HepG2 (cell line): ENCODE results near the gene STUB1. TPM values are rescaled to one million over a fixed set of nuclear protein-coding genes. Genes with fewer than 3 reads are reported as not detected.

ENCODE experiments used
- ATAC-seq: fragments of 200-7000 bp; cut with Tn5 transposase; 3 replicates; pipeline ENCODE4 v1.9.1; 2020; ENCODE audit warnings: mild to moderate bottlenecking, moderate library complexity
- Bru-seq: library from RNA; stranded (reverse); fragments of 400-500 nt; gene quantifications from one replicate; lab custom pipeline; 2021; lab: Mats Ljungman, UMichigan
- BruChase-seq, 2 experiments: library from RNA; stranded (reverse); fragments of 400-500 nt; gene quantifications; one replicate each; lab custom pipeline; 2021; lab: Mats Ljungman, UMichigan
- BruUV-seq: library from RNA; stranded (reverse); fragments of 400-500 nt; replicated peaks from 2 replicates; lab custom pipeline; 2021; lab: Mats Ljungman, UMichigan
- CTCF ChIA-PET: fragments of 300-600 bp; formaldehyde crosslinking; extraction: SDS; loops from one replicate; lab custom pipeline; 2021; ENCODE audit warnings: low total read pairs, inconsistent platforms, low intra/inter-chr PET ratio; lab: Yijun Ruan, JAX
- POLR2A ChIA-PET: fragments of 350-600 bp; sonication (Branson Sonifier 250); formaldehyde crosslinking; loops from one replicate; lab custom pipeline; 2020; ENCODE audit warnings: antibody characterized with exemption, inconsistent platforms; lab: Yijun Ruan, JAX
- DNase-seq: peaks from one replicate; pipeline ENCODE4 v3.0.0-alpha.2; 2015; ENCODE audit warnings: low spot score
- FAIRE-seq: peaks from 3 replicates; lab custom pipeline; 2011; peaks lifted over from hg19 to GRCh38; lab: Jason Lieb, UNC
- H2AFZ ChIP-seq: one replicate; pipeline ENCODE4 v1.6.1; 2011; ENCODE audit warnings: low read length, inconsistent platforms
- H3K27ac ChIP-seq: fragments of 300-600 bp; 3 replicates; pipeline ENCODE4 v1.8.0; 2011; ENCODE audit warnings: mixed run types, mild to moderate bottlenecking, mixed read lengths, low read length, inconsistent platforms; ENCODE audit not compliant: insufficient read depth; ENCODE audit errors: extremely low read length
- H3K27me3 ChIP-seq, 2 experiments: fragments of 200-600 bp in 1 of 2; 2 replicates in 1 of 2; 3 replicates in 1 of 2; pipeline versions ENCODE4 v1.6.0 to v1.8.0; 2011; ENCODE audit warnings: low read length in 2 of 2, mild to moderate bottlenecking in 2 of 2, moderate library complexity in 2 of 2, inconsistent platforms in 1 of 2; ENCODE audit not compliant: insufficient read depth in 2 of 2, control insufficient read depth in 1 of 2
- H3K36me3 ChIP-seq, 2 experiments: fragments of 200-600 bp in 1 of 2; replicated peaks in 1 of 2; 2 replicates in 1 of 2; 3 replicates in 1 of 2; pipeline versions ENCODE4 v1.5.1 to v1.8.0; 2011; ENCODE audit warnings: low read length in 2 of 2, inconsistent platforms in 1 of 2; ENCODE audit not compliant: insufficient read depth in 2 of 2, control insufficient read depth in 1 of 2
- H3K4me1 ChIP-seq: 2 replicates; pipeline ENCODE4 v1.5.1; 2012; ENCODE audit warnings: low read length, inconsistent platforms; ENCODE audit not compliant: insufficient read depth
- H3K4me2 ChIP-seq: 2 replicates; pipeline ENCODE4 v1.6.0; 2011; ENCODE audit warnings: low read depth, low read length, inconsistent platforms
- H3K4me3 ChIP-seq, 3 experiments: fragments of 200-600 bp in 1 of 3; sonication (generic), shearing (Covaris generic) in 1 of 3; replicated peaks in 1 of 3; 2 replicates each; pipeline ENCODE4 v1.5.1; 2011 to 2016; ENCODE audit warnings: low read length in 3 of 3, inconsistent platforms in 2 of 3, low read depth in 2 of 3, mild to moderate bottlenecking in 2 of 3, control low read depth in 1 of 3, mixed read lengths in 1 of 3; ENCODE audit not compliant: insufficient read depth in 1 of 3
- H3K79me2 ChIP-seq: one replicate; pipeline ENCODE4 v1.6.1; 2011; ENCODE audit warnings: low read length, inconsistent platforms; ENCODE audit not compliant: insufficient read depth
- H3K9ac ChIP-seq: 2 replicates; pipeline ENCODE4 v1.6.0; 2011; ENCODE audit warnings: mild to moderate bottlenecking, low read depth, low read length, inconsistent platforms; ENCODE audit not compliant: insufficient read depth
- H3K9me3 ChIP-seq: 2 replicates; pipeline ENCODE4 v1.5.1; 2012; ENCODE audit warnings: mild to moderate bottlenecking, low read length
- H4K20me1 ChIP-seq: 2 replicates; pipeline ENCODE4 v1.6.0; 2011; ENCODE audit warnings: inconsistent platforms, mild to moderate bottlenecking, low read length, moderate library complexity; ENCODE audit not compliant: insufficient read depth
- KDM3A ChIP-seq: IDR thresholded peaks from 2 replicates; pipeline ENCODE4 v1.6.1; 2018; ENCODE audit warnings: low read depth, missing compliant biosample characterization
- KMT2A ChIP-seq: sonication (generic); formaldehyde crosslinking; IDR thresholded peaks from 2 replicates; pipeline ENCODE4 v1.4.0; 2020; ENCODE audit warnings: missing genetic modification reagents
- ZC3H4 ChIP-seq: sonication (generic); formaldehyde crosslinking; IDR thresholded peaks from 2 replicates; pipeline ENCODE4 v1.4.0; 2020; ENCODE audit warnings: missing genetic modification reagents, borderline replicate concordance
- ZNF33A ChIP-seq: sonication (generic); formaldehyde crosslinking; IDR thresholded peaks from 2 replicates; pipeline ENCODE4 v1.5.1; 2020; ENCODE audit warnings: missing genetic modification reagents, mild to moderate bottlenecking, moderate library complexity, borderline replicate concordance
- WGBS: methylation state at CpG from one replicate; pipeline ENCODE4 v1.1.6; 2017; ENCODE audit warnings: low lambda C conversion rate; 5-methylcytosine and 5-hydroxymethylcytosine counted together
- in situ Hi-C: cut with HindIII; loops from 2 replicates; pipeline ENCODE4 v1.10.0; 2017; ENCODE audit warnings: low pct_unique_long_range_greater_than_20kb; ENCODE audit not compliant: extremely low pct_ligation_motif_present
- intact Hi-C: fragments of 100-400 bp; cut with micrococcal nuclease; formaldehyde crosslinking; loops from one replicate; pipeline ENCODE4 v1.10.0; 2022; ENCODE audit not compliant: unreplicated experiment
- long read RNA-seq, 2 experiments: library from RNA in 1 of 2; library from polyadenylated mRNA in 1 of 2; stranded (forward) in 1 of 2; unstranded in 1 of 2; transcript quantifications; one replicate each; pipeline ENCODE4 v2.0.0, GENCODE V29; 2019 to 2022
- polyA minus RNA-seq, 3 experiments: library from RNA; depleted of rRNA, polyadenylated mRNA; stranded (reverse); fragments of >200 nt; gene quantifications; 2 replicates each; pipeline ENCODE4 v1.2.3, GENCODE V29; 2011; ENCODE audit warnings: low replicate concordance in 1 of 3
- polyA plus RNA-seq, 8 experiments: library from polyadenylated mRNA; depleted of rRNA in 3 of 8; stranded (reverse) in 7 of 8; unstranded in 1 of 8; fragments of >200 nt; fragmentation: Illumina TruSeq in 4 of 8; extraction: Trizol in 4 of 8; gene quantifications; 2 replicates each; pipeline versions ENCODE4 v1.2.1 to v1.2.3, GENCODE V29; 2011 to 2016; ENCODE audit warnings: low read depth in 4 of 8, missing spikeins in 1 of 8, mixed read lengths in 1 of 8; ENCODE audit not compliant: insufficient read depth in 1 of 8
- total RNA-seq, 5 experiments: library from RNA; depleted of rRNA; stranded (reverse); fragments of >200 nt; fragmentation: Illumina TruSeq; extraction: Trizol; gene quantifications; 2 replicates each; pipeline ENCODE4 v1.2.3, GENCODE V29; 2016; ENCODE audit warnings: low read depth in 1 of 5
- TF ChIP-seq, protein P1 (sequence below), 2 experiments: IDR thresholded peaks; 2 replicates each; pipeline ENCODE4 v1.6.1; 2011 to 2012; ENCODE audit warnings: low read length in 2 of 2, borderline replicate concordance in 1 of 2, low read depth in 1 of 2, mild to moderate bottlenecking in 1 of 2, moderate library complexity in 1 of 2
- TF ChIP-seq, protein P2 (sequence below): sonication (generic); formaldehyde crosslinking; IDR thresholded peaks from 2 replicates; pipeline ENCODE4 v1.8.1; 2023; ENCODE audit warnings: missing genetic modification reagents, inconsistent platforms, borderline replicate concordance
- TF ChIP-seq, protein P3 (sequence below): sonication (generic); formaldehyde crosslinking; IDR thresholded peaks from 2 replicates; pipeline ENCODE4 v1.8.1; 2023; ENCODE audit warnings: mild to moderate bottlenecking, moderate library complexity, missing genetic modification reagents

STUB1 gene
- total RNA-seq (2016; rRNA removed; fragmentation: Illumina TruSeq; extraction: Trizol), result 78.2 and 79.9 TPM in 2 replicates
- 125 and 168 TPM in 2 replicates for total RNA-seq (2016; cell fraction: cytosol; rRNA removed; fragmentation: Illumina TruSeq; extraction: Trizol; ENCODE audit: low read depth)
- total RNA-seq (2016; cell fraction: insoluble cytoplasmic fraction; rRNA removed; fragmentation: Illumina TruSeq; extraction: Trizol), result 64.5 and 82.1 TPM in 2 replicates
- total RNA-seq (2016; cell fraction: membrane; rRNA removed; fragmentation: Illumina TruSeq; extraction: Trizol), result 131 and 166 TPM in 2 replicates
- 43.4 and 46.1 TPM in 2 replicates for total RNA-seq (2016; cell fraction: nucleus; rRNA removed; fragmentation: Illumina TruSeq; extraction: Trizol)
- polyA plus RNA-seq (2011; rRNA removed), result 52.9 and 59.6 TPM in 2 replicates
- 46.6 and 58.6 TPM in 2 replicates for polyA plus RNA-seq (2011; cell fraction: cytosol; rRNA removed)
- 79.7 and 81.3 TPM in 2 replicates for polyA plus RNA-seq (2011; cell fraction: nucleus; rRNA removed)
- 27.7 and 37.3 TPM in 2 replicates for polyA plus RNA-seq (2012)
- polyA plus RNA-seq (2016; cell fraction: cytosol; fragmentation: Illumina TruSeq; extraction: Trizol; ENCODE audit: low read depth), result 114 and 130 TPM in 2 replicates
- 75.6 and 85.1 TPM in 2 replicates for polyA plus RNA-seq (2016; cell fraction: insoluble cytoplasmic fraction; fragmentation: Illumina TruSeq; extraction: Trizol; ENCODE audit: low read depth)
- polyA plus RNA-seq (2016; cell fraction: membrane; fragmentation: Illumina TruSeq; extraction: Trizol; ENCODE audit: low read depth), result 124 and 138 TPM in 2 replicates
- polyA plus RNA-seq (2016; cell fraction: nucleus; fragmentation: Illumina TruSeq; extraction: Trizol; ENCODE audit: insufficient read depth, low read depth), result 73.2 and 92.9 TPM in 2 replicates
- polyA minus RNA-seq (2011; rRNA and poly(A)+ RNA removed; ENCODE audit: low replicate concordance), result 32.3 and 38.9 TPM in 2 replicates
- 6.7 and 10.7 TPM in 2 replicates for polyA minus RNA-seq (2011; cell fraction: cytosol; rRNA and poly(A)+ RNA removed)
- polyA minus RNA-seq (2011; cell fraction: nucleus; rRNA and poly(A)+ RNA removed), result 18.6 and 20.1 TPM in 2 replicates
- Bru-seq, nascent RNA, result percentile 78 among the genes with signal in this experiment
- percentile 87 among the genes with signal in this experiment for BruChase-seq, experiment 1, labeled RNA remaining after a 6-hour chase
- percentile 84 among the genes with signal in this experiment for BruChase-seq, experiment 2, labeled RNA remaining after a 2-hour chase
- long read RNA-seq, experiment 1, transcript STUB1-201 (7 exons, 1,472 nt), result major isoform, 78 of 92 reads
- long read RNA-seq, experiment 1, partial matches to known transcripts, result 2 of 92 reads
- long read RNA-seq, experiment 1, other reads (novel, unspliced or antisense), result 9 of 92 reads
- long read RNA-seq, experiment 2, transcript STUB1-201 (7 exons, 1,472 nt), result major isoform, 156 of 204 reads
- long read RNA-seq, experiment 2, partial matches to known transcripts, result 24 of 204 reads
- long read RNA-seq, experiment 2, other reads (novel, unspliced or antisense), result 21 of 204 reads

DNA sequence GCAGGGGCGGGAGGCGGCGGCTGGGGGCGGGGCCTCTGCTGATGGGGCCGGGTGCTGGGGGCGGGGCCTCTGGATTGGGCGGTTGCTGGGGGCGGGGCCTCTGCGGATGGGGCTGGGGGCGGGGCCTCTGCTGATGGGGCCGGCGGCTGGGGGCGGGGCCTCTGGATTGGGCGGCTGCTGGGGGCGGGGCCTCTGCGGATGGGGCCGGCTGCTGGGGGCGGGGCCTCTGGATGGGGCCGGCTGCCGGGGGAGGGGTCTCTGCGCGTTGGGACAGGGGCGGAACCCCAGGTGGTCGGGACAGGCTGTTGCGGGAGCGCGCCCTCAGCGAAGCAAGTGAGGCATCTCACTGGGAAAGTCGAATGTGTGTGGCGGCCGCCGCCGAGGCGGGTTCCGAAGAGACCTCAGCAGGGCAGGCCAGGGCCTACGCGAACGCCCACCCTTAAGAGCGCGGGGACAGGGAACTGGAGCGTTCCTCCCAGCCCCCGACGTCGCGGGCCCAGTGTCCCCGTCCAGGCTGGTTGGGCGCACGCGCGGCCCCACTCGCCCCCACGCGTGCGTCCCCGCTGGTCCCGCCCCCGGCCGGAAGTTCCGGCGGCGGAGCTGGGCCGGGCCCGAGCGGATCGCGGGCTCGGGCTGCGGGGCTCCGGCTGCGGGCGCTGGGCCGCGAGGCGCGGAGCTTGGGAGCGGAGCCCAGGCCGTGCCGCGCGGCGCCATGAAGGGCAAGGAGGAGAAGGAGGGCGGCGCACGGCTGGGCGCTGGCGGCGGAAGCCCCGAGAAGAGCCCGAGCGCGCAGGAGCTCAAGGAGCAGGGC lies at the start of gene STUB1:
STUB1 (plus strand) TSS at position 597 of the 811 bp plus-strand sequence; CDS start at position 713, 116 bp downstream.
- H3K9me3 ChIP-seq, result no peaks in the 10 kb centered on the region
- in situ Hi-C loops (no loop called here), intact Hi-C loops (no loop called here)
- FAIRE-seq (no peak), DNase-seq (peak; percentile 76), ATAC-seq (peak; percentile 41)
- H3K4me2 ChIP-seq, result peak within 1 kb of the TSS; percentile 99
- H3K36me3 ChIP-seq, result peaks cover 8 to 15% of the 10 kb centered on the region in 2 experiments; a peak in 4 of 5 replicates
- H3K27me3 ChIP-seq, result no peaks in the 10 kb centered on the region; a peak in 1 of 5 replicates
- peaks cover 38% of the 10 kb centered on the region for H3K4me1 ChIP-seq
- WGBS, result no CpG with 5 or more reads among the region's 91 CpGs
- no TSS peak for BruUV-seq
- ChIA-PET POLR2A (interaction anchor here (0.8 to 4.4 kb wide), 13 partner anchors 9 to 44 kb away, joined by 3 to 34 read pairs (median 6); partner anchors contain the start of genes ANTKMT, METRN, METTL26 and RHOT2), CTCF (interaction anchor here (0.8 kb wide), 1 partner anchor 12 kb away, joined by 3 read pairs; the partner anchor contains the start of gene RHOT2)
- peak within 1 kb of the TSS; percentile 72 to 88 (median 85) for H3K4me3 ChIP-seq
- H3K9ac ChIP-seq, result peak within 1 kb of the TSS; percentile 82
- H3K27ac ChIP-seq, result peak within 1 kb of the TSS; percentile 80
- no peak within 1 kb of the TSS for H2AFZ ChIP-seq
- peaks cover 16% of the 10 kb centered on the region for H3K79me2 ChIP-seq
- 0 out of 2 replicates have a peak, but pooled peaks cover 3% of the 10 kb centered on the region for H4K20me1 ChIP-seq
- TF ChIP-seq, protein P1, sequence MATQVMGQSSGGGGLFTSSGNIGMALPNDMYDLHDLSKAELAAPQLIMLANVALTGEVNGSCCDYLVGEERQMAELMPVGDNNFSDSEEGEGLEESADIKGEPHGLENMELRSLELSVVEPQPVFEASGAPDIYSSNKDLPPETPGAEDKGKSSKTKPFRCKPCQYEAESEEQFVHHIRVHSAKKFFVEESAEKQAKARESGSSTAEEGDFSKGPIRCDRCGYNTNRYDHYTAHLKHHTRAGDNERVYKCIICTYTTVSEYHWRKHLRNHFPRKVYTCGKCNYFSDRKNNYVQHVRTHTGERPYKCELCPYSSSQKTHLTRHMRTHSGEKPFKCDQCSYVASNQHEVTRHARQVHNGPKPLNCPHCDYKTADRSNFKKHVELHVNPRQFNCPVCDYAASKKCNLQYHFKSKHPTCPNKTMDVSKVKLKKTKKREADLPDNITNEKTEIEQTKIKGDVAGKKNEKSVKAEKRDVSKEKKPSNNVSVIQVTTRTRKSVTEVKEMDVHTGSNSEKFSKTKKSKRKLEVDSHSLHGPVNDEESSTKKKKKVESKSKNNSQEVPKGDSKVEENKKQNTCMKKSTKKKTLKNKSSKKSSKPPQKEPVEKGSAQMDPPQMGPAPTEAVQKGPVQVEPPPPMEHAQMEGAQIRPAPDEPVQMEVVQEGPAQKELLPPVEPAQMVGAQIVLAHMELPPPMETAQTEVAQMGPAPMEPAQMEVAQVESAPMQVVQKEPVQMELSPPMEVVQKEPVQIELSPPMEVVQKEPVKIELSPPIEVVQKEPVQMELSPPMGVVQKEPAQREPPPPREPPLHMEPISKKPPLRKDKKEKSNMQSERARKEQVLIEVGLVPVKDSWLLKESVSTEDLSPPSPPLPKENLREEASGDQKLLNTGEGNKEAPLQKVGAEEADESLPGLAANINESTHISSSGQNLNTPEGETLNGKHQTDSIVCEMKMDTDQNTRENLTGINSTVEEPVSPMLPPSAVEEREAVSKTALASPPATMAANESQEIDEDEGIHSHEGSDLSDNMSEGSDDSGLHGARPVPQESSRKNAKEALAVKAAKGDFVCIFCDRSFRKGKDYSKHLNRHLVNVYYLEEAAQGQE (IDR thresholded peaks at IDR 0.05; ENCODE audit: borderline replicate concordance in 1 of 2, low read depth in 1 of 2, low read length in 2 of 2), result no peak
- TF ChIP-seq, protein P2, sequence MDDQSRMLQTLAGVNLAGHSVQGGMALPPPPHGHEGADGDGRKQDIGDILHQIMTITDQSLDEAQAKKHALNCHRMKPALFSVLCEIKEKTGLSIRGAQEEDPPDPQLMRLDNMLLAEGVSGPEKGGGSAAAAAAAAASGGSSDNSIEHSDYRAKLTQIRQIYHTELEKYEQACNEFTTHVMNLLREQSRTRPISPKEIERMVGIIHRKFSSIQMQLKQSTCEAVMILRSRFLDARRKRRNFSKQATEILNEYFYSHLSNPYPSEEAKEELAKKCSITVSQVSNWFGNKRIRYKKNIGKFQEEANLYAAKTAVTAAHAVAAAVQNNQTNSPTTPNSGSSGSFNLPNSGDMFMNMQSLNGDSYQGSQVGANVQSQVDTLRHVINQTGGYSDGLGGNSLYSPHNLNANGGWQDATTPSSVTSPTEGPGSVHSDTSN (CRISPR knock-in tag), result no peak
- TF ChIP-seq KMT2A (CRISPR knock-in tag) (no peak), ZC3H4 (CRISPR knock-in tag) (no peak), ZNF33A (CRISPR knock-in tag) (no peak), KDM3A (no peak)
- TF ChIP-seq, protein P3, sequence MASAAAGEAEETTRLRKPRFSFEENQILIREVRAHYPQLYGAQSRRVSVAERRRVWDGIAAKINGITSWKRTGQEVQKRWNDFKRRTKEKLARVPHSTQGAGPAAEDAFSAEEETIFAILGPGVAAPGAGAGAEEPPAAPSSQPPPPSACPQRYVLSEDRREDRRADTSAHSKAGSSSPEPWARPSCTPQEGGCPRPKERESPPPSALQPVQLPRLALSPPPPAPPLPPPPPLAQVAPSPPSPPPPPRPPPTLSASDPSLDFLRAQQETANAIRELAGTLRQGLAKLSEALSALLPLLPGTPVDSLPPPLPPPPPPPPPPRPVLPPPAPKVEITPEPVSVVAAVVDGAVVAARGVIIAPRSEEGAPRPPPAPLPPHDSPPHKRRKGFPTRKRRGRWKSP, result no peak
